22Rv1 (cell line): ENCODE measurements around the gene CPXM2.

Experiments
- CTCF ChIP-seq: fragments of 450-650 bp; IDR thresholded peaks from 2 replicates; pipeline ENCODE4 v1.5.1; 2017; ENCODE audit warnings: mild to moderate bottlenecking
- ZFX ChIP-seq: fragments of 450-650 bp; IDR thresholded peaks from 2 replicates; pipeline ENCODE4 v1.6.1; 2017; ENCODE audit warnings: antibody characterized with exemption, borderline replicate concordance

GRCh38 chr10:123890756-123891143 lies 857 bp downstream of the CPXM2 start:
- TF ChIP-seq CTCF = no peak
- no peak for TF ChIP-seq ZFX
